SK-N-SH (cell line): Measurements from ENCODE around the gene CNTNAP2. TPM values are rescaled to one million over a fixed set of nuclear protein-coding genes. Genes with fewer than 3 reads are reported as not detected.

Experiments
- CTCF ChIA-PET: fragments of 300-600, 350-600 bp; formaldehyde crosslinking; extraction: SDS; loops from one replicate; lab custom pipeline; 2021; lab: Yijun Ruan, JAX
- POLR2A ChIA-PET: fragments of 350-600 bp; sonication (Branson Sonifier 250); formaldehyde crosslinking; extraction: SDS; loops from one replicate; lab custom pipeline; 2020; ENCODE audit warnings: antibody characterized with exemption, inconsistent platforms; lab: Yijun Ruan, JAX
- DNase-seq: peaks from one replicate; pipeline ENCODE4 v3.0.0; 2012
- H2AFZ ChIP-seq: fragments of 200-600 bp; sonication (generic); 2 replicates; pipeline ENCODE4 v1.8.1; 2016; ENCODE audit warnings: antibody characterized with exemption, mild to moderate bottlenecking, low read depth
- H3F3A ChIP-seq: fragments of 200-600 bp; sonication (generic); replicated peaks from 2 replicates; pipeline ENCODE3; 2016; ENCODE audit warnings: antibody characterized with exemption, mild to moderate bottlenecking; ENCODE audit not compliant: insufficient read depth
- H3K27ac ChIP-seq, 2 experiments: fragments of 200-500 bp in 1 of 2; fragments of 200-600 bp in 1 of 2; sonication (Bioruptor generic) in 1 of 2; sonication (generic), shearing (Covaris generic) in 1 of 2; 2 replicates each; pipeline versions ENCODE4 v1.5.1 to v1.6.1; 2014 to 2016; ENCODE audit warnings: low read depth in 2 of 2, inconsistent platforms in 1 of 2, low read length in 1 of 2, mild to moderate bottlenecking in 1 of 2, mixed read lengths in 1 of 2
- H3K27me3 ChIP-seq: fragments of 200-600 bp; sonication (generic), shearing (Covaris generic); 2 replicates; pipeline ENCODE4 v1.6.1; 2016; ENCODE audit warnings: mixed run types; ENCODE audit not compliant: insufficient read depth
- H3K36me3 ChIP-seq, 2 experiments: fragments of 200-500 bp in 1 of 2; fragments of 200-600 bp in 1 of 2; sonication (Bioruptor generic) in 1 of 2; sonication (generic) in 1 of 2; replicated peaks in 1 of 2; 2 replicates each; pipeline versions ENCODE3 to v1.5.1; 2014 to 2016; ENCODE audit warnings: low read length in 1 of 2, mild to moderate bottlenecking in 1 of 2; ENCODE audit not compliant: insufficient read depth in 2 of 2, control insufficient read depth in 1 of 2
- H3K4me1 ChIP-seq, 2 experiments: fragments of 200-500 bp in 1 of 2; fragments of 200-600 bp in 1 of 2; sonication (Bioruptor generic) in 1 of 2; sonication (generic), shearing (Covaris generic) in 1 of 2; 2 replicates each; pipeline versions ENCODE4 v1.5.1 to v1.6.1; 2014 to 2016; ENCODE audit warnings: low read depth in 1 of 2, low read length in 1 of 2, mixed run types in 1 of 2; ENCODE audit not compliant: insufficient read depth in 2 of 2, control insufficient read depth in 1 of 2
- H3K4me2 ChIP-seq: fragments of 200-600 bp; sonication (generic), shearing (Covaris generic); 2 replicates; pipeline ENCODE4 v1.6.1; 2017; ENCODE audit warnings: mixed run types
- H3K4me3 ChIP-seq, 2 experiments: fragments of 200-500 bp in 1 of 2; fragments of 200-600 bp in 1 of 2; sonication (Bioruptor generic) in 1 of 2; sonication (generic), shearing (Covaris generic) in 1 of 2; 2 replicates each; pipeline versions ENCODE4 v1.5.1 to v1.8.1; 2014 to 2016; ENCODE audit warnings: low read depth in 2 of 2, inconsistent platforms in 1 of 2, low read length in 1 of 2, mild to moderate bottlenecking in 1 of 2, mixed read lengths in 1 of 2, moderate library complexity in 1 of 2
- H3K79me2 ChIP-seq: fragments of 200-600 bp; sonication (generic); 2 replicates; pipeline ENCODE4 v1.8.1; 2017; ENCODE audit warnings: mild to moderate bottlenecking; ENCODE audit not compliant: insufficient read depth
- H3K9ac ChIP-seq: fragments of 200-600 bp; sonication (generic); 2 replicates; pipeline ENCODE4 v1.6.1; 2017; ENCODE audit warnings: mixed run types
- H3K9me2 ChIP-seq: fragments of 200-600 bp; sonication (generic); 2 replicates; pipeline ENCODE4 v1.6.1; 2017; ENCODE audit warnings: mixed run types
- H3K9me3 ChIP-seq: fragments of 200-600 bp; sonication (generic); 2 replicates; pipeline ENCODE4 v1.6.1; 2017; ENCODE audit warnings: mixed run types, mild to moderate bottlenecking, moderate library complexity
- H4K20me1 ChIP-seq: fragments of 200-600 bp; sonication (generic); 2 replicates; pipeline ENCODE4 v1.6.1; 2017; ENCODE audit warnings: mild to moderate bottlenecking, mixed run types; ENCODE audit not compliant: insufficient read depth
- EZH2phosphoT487 ChIP-seq: fragments of 200-600 bp; sonication (generic); IDR thresholded peaks from 2 replicates; pipeline ENCODE4 v1.6.1; 2017; ENCODE audit warnings: low read depth, mixed run types, mild to moderate bottlenecking, antibody characterized with exemption, moderate library complexity, borderline replicate concordance
- FOXJ3 ChIP-seq: sonication (generic); formaldehyde crosslinking; IDR thresholded peaks from 2 replicates; pipeline ENCODE4 v1.5.1; 2020; ENCODE audit warnings: mild to moderate bottlenecking, missing genetic modification reagents
- GATA2 ChIP-seq: sonication (generic); formaldehyde crosslinking; IDR thresholded peaks from 2 replicates; pipeline ENCODE4 v1.5.0; 2020; ENCODE audit warnings: mild to moderate bottlenecking, missing genetic modification reagents
- JUND ChIP-seq: IDR thresholded peaks from 2 replicates; pipeline ENCODE4 v1.4.0; 2012
- POLR2AphosphoS5 ChIP-seq: IDR thresholded peaks from 2 replicates; pipeline ENCODE4 v1.6.1; 2012; ENCODE audit warnings: low read depth, low read length
- RCOR1 ChIP-seq: fragments of 150-350 bp; IDR thresholded peaks from 2 replicates; pipeline ENCODE4 v1.6.1; 2017; ENCODE audit warnings: antibody characterized with exemption, low read length
- RFX5 ChIP-seq: IDR thresholded peaks from 2 replicates; pipeline ENCODE4 v1.6.1; 2012; ENCODE audit warnings: mild to moderate bottlenecking, improper control_type of control experiment, low read length
- SIN3A ChIP-seq: IDR thresholded peaks from 2 replicates; pipeline ENCODE4 v1.6.1; 2012; ENCODE audit warnings: low read depth, mild to moderate bottlenecking, low read length, moderate library complexity, borderline replicate concordance
- SMC3 ChIP-seq: IDR thresholded peaks from 2 replicates; pipeline ENCODE4 v1.6.1; 2012; ENCODE audit warnings: low read depth, low read length, improper control_type of control experiment
- TAF1 ChIP-seq: IDR thresholded peaks from 2 replicates; pipeline ENCODE4 v1.6.1; 2012; ENCODE audit warnings: low read depth, mild to moderate bottlenecking, low read length, moderate library complexity, borderline replicate concordance
- TCF12 ChIP-seq: IDR thresholded peaks from 2 replicates; pipeline ENCODE4 v1.4.0; 2012
- YY1 ChIP-seq: IDR thresholded peaks from 2 replicates; pipeline ENCODE4 v1.4.0; 2012; ENCODE audit warnings: low read depth, mild to moderate bottlenecking
- WGBS: methylation state at CpG from one replicate; pipeline ENCODE4 v1.1.6; 2017; ENCODE audit warnings: low lambda C conversion rate; 5-methylcytosine and 5-hydroxymethylcytosine counted together
- polyA plus RNA-seq, 3 experiments: library from polyadenylated mRNA; depleted of rRNA; stranded (reverse); fragments of >200 nt; gene quantifications; 2 replicates each; pipeline ENCODE4 v1.2.3, GENCODE V29; 2012
- TF ChIP-seq, protein P1 (sequence below): IDR thresholded peaks from 2 replicates; pipeline ENCODE4; 2012
- TF ChIP-seq, protein P2 (sequence below): IDR thresholded peaks from 2 replicates; pipeline ENCODE4 v1.4.0; 2012; ENCODE audit warnings: low read depth, borderline replicate concordance
- TF ChIP-seq, protein P3 (sequence below): fragments of 150-350 bp; IDR thresholded peaks from 2 replicates; pipeline ENCODE4 v1.6.1; 2016; ENCODE audit warnings: mild to moderate bottlenecking, low read depth, low read length
- TF ChIP-seq, protein P4 (sequence below): fragments of 150-350 bp; IDR thresholded peaks from 2 replicates; pipeline ENCODE4 v1.6.1; 2017; ENCODE audit warnings: antibody characterized with exemption, low read length, low read depth, borderline replicate concordance
- TF ChIP-seq, protein P5 (sequence below): IDR thresholded peaks from 2 replicates; pipeline ENCODE4 v1.4.0; 2012; ENCODE audit warnings: low read depth, borderline replicate concordance

Gene CNTNAP2
- polyA plus RNA-seq, 1 of the 3 experiments (the other 2 are of a cell fraction): 3.4 TPM

DNA sequence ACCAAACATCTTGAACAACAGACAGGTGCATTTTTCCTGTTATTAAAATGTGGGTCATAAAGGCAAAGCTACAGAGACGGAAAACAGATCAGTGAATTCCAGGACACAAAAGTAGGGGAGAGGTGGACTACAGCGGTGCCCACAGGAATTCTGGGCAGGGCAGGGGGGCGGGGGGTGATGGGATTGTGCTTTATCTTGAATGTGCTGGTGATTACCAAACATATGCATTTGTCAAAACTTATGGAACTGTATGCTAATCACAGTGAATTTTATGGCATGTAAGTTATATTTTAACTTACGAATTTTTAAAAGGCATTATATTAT lies 519.4 kb downstream of the CNTNAP2 start:
- Histone ChIP-seq H3K4me3 (no peak overlapping the region), H2AFZ (no peak overlapping the region), H3K27ac (no peak overlapping the region), H3K9ac (no peak overlapping the region), H3F3A (no peaks in the 10 kb centered on the region), H3K36me3 (no peaks in the 10 kb centered on the region), H4K20me1 (no peaks in the 10 kb centered on the region), H3K79me2 (no peaks in the 10 kb centered on the region), H3K4me1 (no peaks in the 10 kb centered on the region; a peak in 2 of 4 replicates), H3K27me3 (no peaks in the 10 kb centered on the region), H3K9me3 (no peaks in the 10 kb centered on the region), H3K4me2 (no peak overlapping the region), H3K9me2 (no peaks in the 10 kb centered on the region)
- ChIA-PET POLR2A (no interaction called here), CTCF (no interaction called here)
- 46% methylated on average over 4 of the region's 4 CpGs for WGBS
- TF ChIP-seq, protein P1, sequence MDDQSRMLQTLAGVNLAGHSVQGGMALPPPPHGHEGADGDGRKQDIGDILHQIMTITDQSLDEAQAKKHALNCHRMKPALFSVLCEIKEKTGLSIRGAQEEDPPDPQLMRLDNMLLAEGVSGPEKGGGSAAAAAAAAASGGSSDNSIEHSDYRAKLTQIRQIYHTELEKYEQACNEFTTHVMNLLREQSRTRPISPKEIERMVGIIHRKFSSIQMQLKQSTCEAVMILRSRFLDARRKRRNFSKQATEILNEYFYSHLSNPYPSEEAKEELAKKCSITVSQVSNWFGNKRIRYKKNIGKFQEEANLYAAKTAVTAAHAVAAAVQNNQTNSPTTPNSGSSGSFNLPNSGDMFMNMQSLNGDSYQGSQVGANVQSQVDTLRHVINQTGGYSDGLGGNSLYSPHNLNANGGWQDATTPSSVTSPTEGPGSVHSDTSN: no peak
- TF ChIP-seq POLR2AphosphoS5 (no peak), JUND (no peak), FOXJ3 (no peak), RCOR1 (no peak), SMC3 (no peak), YY1 (no peak), RFX5 (no peak), GATA2 (CRISPR knock-in tag) (no peak), TAF1 (no peak), EZH2phosphoT487 (no peak), SIN3A (no peak), TCF12 (no peak)
- TF ChIP-seq, protein P2, sequence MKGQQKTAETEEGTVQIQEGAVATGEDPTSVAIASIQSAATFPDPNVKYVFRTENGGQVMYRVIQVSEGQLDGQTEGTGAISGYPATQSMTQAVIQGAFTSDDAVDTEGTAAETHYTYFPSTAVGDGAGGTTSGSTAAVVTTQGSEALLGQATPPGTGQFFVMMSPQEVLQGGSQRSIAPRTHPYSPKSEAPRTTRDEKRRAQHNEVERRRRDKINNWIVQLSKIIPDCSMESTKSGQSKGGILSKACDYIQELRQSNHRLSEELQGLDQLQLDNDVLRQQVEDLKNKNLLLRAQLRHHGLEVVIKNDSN: no peak
- TF ChIP-seq, protein P3, sequence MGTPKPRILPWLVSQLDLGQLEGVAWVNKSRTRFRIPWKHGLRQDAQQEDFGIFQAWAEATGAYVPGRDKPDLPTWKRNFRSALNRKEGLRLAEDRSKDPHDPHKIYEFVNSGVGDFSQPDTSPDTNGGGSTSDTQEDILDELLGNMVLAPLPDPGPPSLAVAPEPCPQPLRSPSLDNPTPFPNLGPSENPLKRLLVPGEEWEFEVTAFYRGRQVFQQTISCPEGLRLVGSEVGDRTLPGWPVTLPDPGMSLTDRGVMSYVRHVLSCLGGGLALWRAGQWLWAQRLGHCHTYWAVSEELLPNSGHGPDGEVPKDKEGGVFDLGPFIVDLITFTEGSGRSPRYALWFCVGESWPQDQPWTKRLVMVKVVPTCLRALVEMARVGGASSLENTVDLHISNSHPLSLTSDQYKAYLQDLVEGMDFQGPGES: no peak
- TF ChIP-seq, protein P4, sequence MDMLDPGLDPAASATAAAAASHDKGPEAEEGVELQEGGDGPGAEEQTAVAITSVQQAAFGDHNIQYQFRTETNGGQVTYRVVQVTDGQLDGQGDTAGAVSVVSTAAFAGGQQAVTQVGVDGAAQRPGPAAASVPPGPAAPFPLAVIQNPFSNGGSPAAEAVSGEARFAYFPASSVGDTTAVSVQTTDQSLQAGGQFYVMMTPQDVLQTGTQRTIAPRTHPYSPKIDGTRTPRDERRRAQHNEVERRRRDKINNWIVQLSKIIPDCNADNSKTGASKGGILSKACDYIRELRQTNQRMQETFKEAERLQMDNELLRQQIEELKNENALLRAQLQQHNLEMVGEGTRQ: no peak
- TF ChIP-seq, protein P5, sequence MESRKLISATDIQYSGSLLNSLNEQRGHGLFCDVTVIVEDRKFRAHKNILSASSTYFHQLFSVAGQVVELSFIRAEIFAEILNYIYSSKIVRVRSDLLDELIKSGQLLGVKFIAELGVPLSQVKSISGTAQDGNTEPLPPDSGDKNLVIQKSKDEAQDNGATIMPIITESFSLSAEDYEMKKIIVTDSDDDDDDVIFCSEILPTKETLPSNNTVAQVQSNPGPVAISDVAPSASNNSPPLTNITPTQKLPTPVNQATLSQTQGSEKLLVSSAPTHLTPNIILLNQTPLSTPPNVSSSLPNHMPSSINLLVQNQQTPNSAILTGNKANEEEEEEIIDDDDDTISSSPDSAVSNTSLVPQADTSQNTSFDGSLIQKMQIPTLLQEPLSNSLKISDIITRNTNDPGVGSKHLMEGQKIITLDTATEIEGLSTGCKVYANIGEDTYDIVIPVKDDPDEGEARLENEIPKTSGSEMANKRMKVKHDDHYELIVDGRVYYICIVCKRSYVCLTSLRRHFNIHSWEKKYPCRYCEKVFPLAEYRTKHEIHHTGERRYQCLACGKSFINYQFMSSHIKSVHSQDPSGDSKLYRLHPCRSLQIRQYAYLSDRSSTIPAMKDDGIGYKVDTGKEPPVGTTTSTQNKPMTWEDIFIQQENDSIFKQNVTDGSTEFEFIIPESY: no peak
- DNase-seq: no peak
